HepG2 (cell line): ENCODE results near the gene DNAJC5. TPM values are rescaled to one million over a fixed set of nuclear protein-coding genes. Genes with fewer than 3 reads are reported as not detected.

ENCODE experiments used
- CCAR2 ChIP-seq: fragments of 200-400 bp; formaldehyde crosslinking; optimal IDR thresholded peaks from 2 replicates; pipeline ENCODE3; 2018; ENCODE audit warnings: low read depth, mild to moderate bottlenecking, low read length, moderate library complexity
- E2F5 ChIP-seq: sonication (generic); formaldehyde crosslinking; conservative IDR thresholded peaks from 2 replicates; pipeline ENCODE4 v1.4.0; 2020; ENCODE audit warnings: missing genetic modification reagents
- EHMT2 ChIP-seq: fragments of 200-600 bp; sonication (generic); IDR thresholded peaks from 2 replicates; pipeline ENCODE4 v1.7.0; 2017; ENCODE audit warnings: antibody characterized with exemption, low read depth, low read length, borderline replicate concordance
- FOXP4 ChIP-seq: sonication (generic); formaldehyde crosslinking; IDR thresholded peaks from 2 replicates; pipeline ENCODE4 v1.4.0; 2020; ENCODE audit warnings: missing genetic modification reagents
- GLI4 ChIP-seq: sonication (generic); formaldehyde crosslinking; IDR thresholded peaks from 2 replicates; pipeline ENCODE4 v1.5.1; 2020; ENCODE audit warnings: missing genetic modification reagents, mild to moderate bottlenecking, moderate library complexity, borderline replicate concordance
- GPN1 ChIP-seq: sonication (generic); formaldehyde crosslinking; IDR thresholded peaks from 2 replicates; pipeline ENCODE4 v1.5.1; 2020; ENCODE audit warnings: missing genetic modification reagents, borderline replicate concordance
- GZF1 ChIP-seq: sonication (generic); formaldehyde crosslinking; IDR thresholded peaks from 2 replicates; pipeline ENCODE4 v1.5.1; 2020; ENCODE audit warnings: mild to moderate bottlenecking, missing genetic modification reagents
- HIVEP1 ChIP-seq: sonication (generic); formaldehyde crosslinking; IDR thresholded peaks from 2 replicates; pipeline ENCODE4 v1.4.0; 2020; ENCODE audit warnings: mild to moderate bottlenecking, missing genetic modification reagents
- HNRNPL ChIP-seq: fragments of 200-400 bp; formaldehyde crosslinking; IDR thresholded peaks from 2 replicates; pipeline ENCODE4 v1.6.1; 2017; ENCODE audit warnings: mild to moderate bottlenecking, low read depth, low read length
- KMT2B ChIP-seq: IDR thresholded peaks from 2 replicates; pipeline ENCODE4 v1.6.1; 2016; ENCODE audit warnings: missing genetic modification reagents, missing compliant biosample characterization
- MZF1 ChIP-seq: sonication (generic); formaldehyde crosslinking; IDR thresholded peaks from 2 replicates; pipeline ENCODE4 v1.8.1; 2023; ENCODE audit warnings: mild to moderate bottlenecking, missing genetic modification reagents, borderline replicate concordance
- NCOA1 ChIP-seq: sonication (generic); formaldehyde crosslinking; IDR thresholded peaks from 2 replicates; pipeline ENCODE4 v1.9.0; 2021; ENCODE audit warnings: missing genetic modification reagents
- NFKB2 ChIP-seq: sonication (generic); formaldehyde crosslinking; IDR thresholded peaks from 2 replicates; pipeline ENCODE4 v1.4.0; 2020; ENCODE audit warnings: missing genetic modification reagents, borderline replicate concordance
- NFYB ChIP-seq: sonication (generic); formaldehyde crosslinking; IDR thresholded peaks from 2 replicates; pipeline ENCODE4 v1.4.0; 2020; ENCODE audit warnings: missing genetic modification reagents
- PHF5A ChIP-seq: IDR thresholded peaks from one replicate; pipeline ENCODE4 v1.6.1; 2018; ENCODE audit warnings: low read depth, missing genetic modification reagents; ENCODE audit not compliant: unreplicated experiment
- REL ChIP-seq: sonication (generic); formaldehyde crosslinking; conservative IDR thresholded peaks from 2 replicates; pipeline ENCODE4 v1.8.0; 2022; ENCODE audit warnings: mild to moderate bottlenecking, missing genetic modification reagents, moderate library complexity
- SMARCC2 ChIP-seq: fragments of 450-650 bp; IDR thresholded peaks from 2 replicates; pipeline ENCODE4 v1.6.1; 2017; ENCODE audit warnings: antibody characterized with exemption, mild to moderate bottlenecking
- SRSF4 ChIP-seq: fragments of 200-400 bp; formaldehyde crosslinking; IDR thresholded peaks from one replicate; pipeline ENCODE4 v1.6.1; 2018; ENCODE audit warnings: mild to moderate bottlenecking, low read depth, low read length, moderate library complexity; ENCODE audit not compliant: poor library complexity, severe bottlenecking
- XRCC5 ChIP-seq: fragments of 200-400 bp; formaldehyde crosslinking; optimal IDR thresholded peaks from 2 replicates; pipeline ENCODE3; 2017; ENCODE audit warnings: mild to moderate bottlenecking, low read length
- ZFP37 ChIP-seq: sonication (generic); formaldehyde crosslinking; IDR thresholded peaks from 2 replicates; pipeline ENCODE4 v1.4.0; 2020; ENCODE audit warnings: missing genetic modification reagents, borderline replicate concordance
- ZNF136 ChIP-seq: sonication (generic); formaldehyde crosslinking; IDR thresholded peaks from 2 replicates; pipeline ENCODE4 v1.8.1; 2022; ENCODE audit warnings: low read depth, mild to moderate bottlenecking, moderate library complexity, missing genetic modification reagents
- ZNF17 ChIP-seq: sonication (generic); formaldehyde crosslinking; IDR thresholded peaks from 2 replicates; pipeline ENCODE4 v1.5.0; 2020; ENCODE audit warnings: mild to moderate bottlenecking, missing genetic modification reagents
- ZNF333 ChIP-seq: sonication (generic); formaldehyde crosslinking; IDR thresholded peaks from 2 replicates; pipeline ENCODE4 v1.4.0; 2020; ENCODE audit warnings: mild to moderate bottlenecking, missing genetic modification reagents, borderline replicate concordance
- ZNF337 ChIP-seq: sonication (generic); formaldehyde crosslinking; IDR thresholded peaks from 2 replicates; pipeline ENCODE4 v1.5.1; 2020; ENCODE audit warnings: missing genetic modification reagents, low read depth, mild to moderate bottlenecking, borderline replicate concordance
- ZNF343 ChIP-seq: sonication (generic); formaldehyde crosslinking; IDR thresholded peaks from 2 replicates; pipeline ENCODE4 v1.4.0; 2020; ENCODE audit warnings: mild to moderate bottlenecking, missing genetic modification reagents
- ZNF350 ChIP-seq: sonication (generic); formaldehyde crosslinking; IDR thresholded peaks from 2 replicates; pipeline ENCODE4 v1.4.0; 2020; ENCODE audit warnings: mild to moderate bottlenecking, low read depth, missing genetic modification reagents, borderline replicate concordance
- ZNF558 ChIP-seq: sonication (generic); formaldehyde crosslinking; IDR thresholded peaks from 2 replicates; pipeline ENCODE4 v1.9.0; 2022; ENCODE audit warnings: mild to moderate bottlenecking, missing genetic modification reagents, borderline replicate concordance
- ZUFSP ChIP-seq: sonication (generic); formaldehyde crosslinking; IDR thresholded peaks from 2 replicates; pipeline ENCODE4 v1.9.0; 2021; ENCODE audit warnings: missing genetic modification reagents, mild to moderate bottlenecking, borderline replicate concordance
- polyA plus RNA-seq, 8 experiments: library from polyadenylated mRNA; depleted of rRNA in 3 of 8; stranded (reverse) in 7 of 8; unstranded in 1 of 8; fragments of >200 nt; fragmentation: Illumina TruSeq in 4 of 8; extraction: Trizol in 4 of 8; gene quantifications; 2 replicates each; pipeline versions ENCODE4 v1.2.1 to v1.2.3, GENCODE V29; 2011 to 2016; ENCODE audit warnings: low read depth in 4 of 8, missing spikeins in 1 of 8, mixed read lengths in 1 of 8; ENCODE audit not compliant: insufficient read depth in 1 of 8
- total RNA-seq, 5 experiments: library from RNA; depleted of rRNA; stranded (reverse); fragments of >200 nt; fragmentation: Illumina TruSeq; extraction: Trizol; gene quantifications; 2 replicates each; pipeline ENCODE4 v1.2.3, GENCODE V29; 2016; ENCODE audit warnings: low read depth in 1 of 5

DNAJC5 gene
- total and polyA plus RNA-seq, 2 of the 13 experiments (the other 11 are each of a cell fraction or from before 2014, with no cell fraction given): 42.8 to 64.5 TPM

GRCh38 chr20:63864545-63864977, 30.4 kb upstream of the DNAJC5 start (continued):
- TF ChIP-seq ZUFSP (CRISPR knock-in tag): no peak
- no peak for TF ChIP-seq E2F5
- no peak; the same call in 1 of the 2 replicates for TF ChIP-seq ZNF333
- TF ChIP-seq SRSF4: no peak
- peak; percentile 71; the same call in 1 of the 2 replicates for TF ChIP-seq ZNF136 (CRISPR knock-in tag)
- no peak for TF ChIP-seq ZNF350 (CRISPR knock-in tag)
- no peak for TF ChIP-seq HIVEP1
- no peak for TF ChIP-seq XRCC5
- TF ChIP-seq ZNF343 (CRISPR knock-in tag): no peak
- TF ChIP-seq SMARCC2: no peak
- no peak for TF ChIP-seq NCOA1 (CRISPR knock-in tag)
- TF ChIP-seq GPN1 (CRISPR knock-in tag): no peak; the same call in 1 of the 2 replicates
- TF ChIP-seq PHF5A (CRISPR knock-in tag): no peak
- no peak; the same call in 1 of the 2 replicates for TF ChIP-seq FOXP4 (CRISPR knock-in tag)
- no peak for TF ChIP-seq ZNF17 (CRISPR knock-in tag)
- TF ChIP-seq CCAR2: no peak
- TF ChIP-seq ZFP37: peak; percentile 60; the same call in 1 of the 2 replicates
- TF ChIP-seq MZF1 (CRISPR knock-in tag): no peak
- TF ChIP-seq REL (CRISPR knock-in tag): no peak
- no peak for TF ChIP-seq KMT2B
- no peak; the same call in 1 of the 2 replicates for TF ChIP-seq ZNF558
- no peak for TF ChIP-seq EHMT2
- TF ChIP-seq GZF1 (CRISPR knock-in tag): no peak
- TF ChIP-seq GLI4 (CRISPR knock-in tag): no peak
- TF ChIP-seq ZNF337 (CRISPR knock-in tag): 0 out of 2 replicates have a peak, but pooled peaks have one; percentile 0
- no peak for TF ChIP-seq NFKB2 (CRISPR knock-in tag)
- TF ChIP-seq HNRNPL: peak; percentile 14
- TF ChIP-seq NFYB (CRISPR knock-in tag): no peak
